Right atrium auricular region (tissue), 2 donors: Measurements from ENCODE around the gene CD47. TPM values are rescaled to one million over a fixed set of nuclear protein-coding genes. Genes with fewer than 3 reads are reported as not detected.

Experiments used
- DNase-seq: peaks from one replicate; pipeline ENCODE4 v3.0.0-alpha.2; 2019; ENCODE audit warnings: low spot score
- H3K27ac ChIP-seq, 2 donors: fragments of 200-600 bp; sonication (generic); 1 replicate in 1 of 2; 2 replicates in 1 of 2; pipeline ENCODE4 v1.5.1; 2016 to 2019
- H3K27me3 ChIP-seq, 2 donors: fragments of 200-600 bp; sonication (generic); one replicate each; pipeline versions ENCODE4 v1.5.1 to v1.6.0; 2017 to 2019
- H3K36me3 ChIP-seq: fragments of 200-600 bp; sonication (generic); one replicate; pipeline ENCODE4 v1.5.1; 2016
- H3K4me1 ChIP-seq, 2 donors: fragments of 200-600 bp; sonication (generic); one replicate each; pipeline versions ENCODE4 v1.5.1 to v1.6.0; 2017 to 2019
- H3K4me3 ChIP-seq, 2 donors: fragments of 200-600 bp; sonication (generic); 1 replicate in 1 of 2; 2 replicates in 1 of 2; pipeline ENCODE4 v1.5.1; 2017 to 2019; ENCODE audit warnings: mild to moderate bottlenecking in 1 of 2, moderate library complexity in 1 of 2
- H3K9me3 ChIP-seq, 2 donors: fragments of 200-600 bp; sonication (generic); one replicate each; pipeline ENCODE4 v1.5.1; 2019
- total RNA-seq, 2 donors: library from RNA; depleted of rRNA; stranded (reverse); fragments of >200 nt; gene quantifications; one replicate each; pipeline ENCODE4 v1.1.0, GENCODE V29; 2016
- TF ChIP-seq, protein P1 (sequence below), 2 donors: fragments of 200-600 bp; sonication (generic); IDR thresholded peaks; one replicate each; pipeline ENCODE4 v1.5.1; 2019; ENCODE audit warnings: antibody characterized with exemption in 2 of 2

The CD47 gene
- total RNA-seq, 2 donors from 2014 or later, result 52.1 to 92.2 TPM

DNA sequence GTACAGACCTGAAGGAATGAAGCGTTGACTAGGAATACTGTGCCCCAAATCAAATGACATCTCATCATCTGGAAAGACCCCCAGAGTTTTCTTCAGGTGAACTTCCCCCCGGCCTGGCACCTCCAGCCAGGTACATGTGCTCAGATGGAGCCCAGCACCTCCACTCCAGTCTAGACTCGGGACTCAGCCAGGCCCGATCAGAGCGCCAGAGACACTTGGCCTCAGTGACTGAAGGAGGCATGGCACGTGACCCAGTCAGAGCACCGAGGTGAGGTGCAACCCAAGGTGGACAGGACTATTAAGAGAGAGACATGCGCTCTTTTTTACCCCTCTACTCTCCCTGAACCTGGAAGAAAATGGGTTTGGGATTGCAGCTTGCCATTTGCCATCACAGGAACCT is 48.5 kb downstream of the CD47 start:
- peaks cover 0 to 6% of the 10 kb centered on the region in 2 donors for H3K4me1 ChIP-seq
- H3K27ac ChIP-seq, result no peak overlapping the region
- DNase-seq, result no peak
- H3K9me3 ChIP-seq, result no peaks in the 10 kb centered on the region
- TF ChIP-seq, protein P1, sequence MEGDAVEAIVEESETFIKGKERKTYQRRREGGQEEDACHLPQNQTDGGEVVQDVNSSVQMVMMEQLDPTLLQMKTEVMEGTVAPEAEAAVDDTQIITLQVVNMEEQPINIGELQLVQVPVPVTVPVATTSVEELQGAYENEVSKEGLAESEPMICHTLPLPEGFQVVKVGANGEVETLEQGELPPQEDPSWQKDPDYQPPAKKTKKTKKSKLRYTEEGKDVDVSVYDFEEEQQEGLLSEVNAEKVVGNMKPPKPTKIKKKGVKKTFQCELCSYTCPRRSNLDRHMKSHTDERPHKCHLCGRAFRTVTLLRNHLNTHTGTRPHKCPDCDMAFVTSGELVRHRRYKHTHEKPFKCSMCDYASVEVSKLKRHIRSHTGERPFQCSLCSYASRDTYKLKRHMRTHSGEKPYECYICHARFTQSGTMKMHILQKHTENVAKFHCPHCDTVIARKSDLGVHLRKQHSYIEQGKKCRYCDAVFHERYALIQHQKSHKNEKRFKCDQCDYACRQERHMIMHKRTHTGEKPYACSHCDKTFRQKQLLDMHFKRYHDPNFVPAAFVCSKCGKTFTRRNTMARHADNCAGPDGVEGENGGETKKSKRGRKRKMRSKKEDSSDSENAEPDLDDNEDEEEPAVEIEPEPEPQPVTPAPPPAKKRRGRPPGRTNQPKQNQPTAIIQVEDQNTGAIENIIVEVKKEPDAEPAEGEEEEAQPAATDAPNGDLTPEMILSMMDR (IDR thresholded peaks at IDR 0.05), result no peak
- H3K4me3 ChIP-seq, result no peak overlapping the region
- no peaks in the 10 kb centered on the region for H3K27me3 ChIP-seq
- peaks cover 19% of the 10 kb centered on the region for H3K36me3 ChIP-seq

DNA sequence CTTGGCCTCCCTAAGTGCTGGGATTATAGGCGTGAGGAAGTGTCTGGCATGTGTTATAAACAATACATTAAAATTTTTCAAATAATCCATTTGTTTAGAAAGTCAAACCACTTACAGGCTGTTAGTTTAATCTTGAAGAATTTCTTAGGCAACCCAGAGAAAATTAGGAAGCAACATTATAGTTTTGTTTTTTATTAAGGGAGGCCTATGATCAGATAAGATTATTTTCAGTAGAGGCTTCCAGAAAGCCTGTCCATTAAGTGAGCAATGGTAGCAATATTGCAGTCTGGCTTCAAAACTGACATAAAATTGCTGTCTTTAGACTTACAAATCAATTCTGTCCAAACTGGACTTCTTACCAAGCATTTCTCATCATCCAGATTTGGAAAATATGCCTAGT is 49.6 kb downstream of the CD47 start:
- peaks cover 0 to 17% of the 10 kb centered on the region in 2 donors for H3K4me1 ChIP-seq
- no peaks in the 10 kb centered on the region for H3K27me3 ChIP-seq
- H3K27ac ChIP-seq, result no peak overlapping the region
- peaks cover 11% of the 10 kb centered on the region for H3K36me3 ChIP-seq
- no peak overlapping the region for H3K4me3 ChIP-seq
- TF ChIP-seq, protein P1 (IDR thresholded peaks at IDR 0.05), result no peak
- H3K9me3 ChIP-seq, result no peaks in the 10 kb centered on the region
- DNase-seq, result no peak

DNA sequence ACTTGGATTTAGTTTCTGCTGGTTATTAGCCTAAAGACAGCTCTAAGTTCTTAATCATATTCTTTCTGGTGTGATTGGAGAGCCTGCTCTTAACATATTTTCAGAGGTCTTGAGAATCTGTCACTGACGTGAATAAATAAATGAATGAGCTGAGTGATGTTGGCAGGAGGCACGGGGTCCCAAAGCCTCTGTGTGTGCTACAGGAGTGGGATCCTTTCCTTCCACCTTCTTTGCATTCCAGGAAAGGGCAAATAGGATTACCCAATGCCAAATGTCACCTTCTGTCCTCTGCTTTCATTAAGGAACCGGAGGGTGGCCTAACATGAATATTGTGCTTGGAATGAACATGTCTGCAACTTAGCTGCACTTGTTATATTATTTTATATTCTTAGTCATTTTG is 53.1 kb downstream of the CD47 start:
- Histone ChIP-seq H3K9me3 (no peaks in the 10 kb centered on the region), H3K27ac (peak overlapping the region in 1 of 2 donors; percentile 66), H3K36me3 (peaks cover 6% of the 10 kb centered on the region), H3K4me1 (peaks cover 0 to 30% of the 10 kb centered on the region in 2 donors), H3K4me3 (no peak overlapping the region), H3K27me3 (no peaks in the 10 kb centered on the region)
- TF ChIP-seq, protein P1 (IDR thresholded peaks at IDR 0.05), result no peak
- no peak for DNase-seq

DNA sequence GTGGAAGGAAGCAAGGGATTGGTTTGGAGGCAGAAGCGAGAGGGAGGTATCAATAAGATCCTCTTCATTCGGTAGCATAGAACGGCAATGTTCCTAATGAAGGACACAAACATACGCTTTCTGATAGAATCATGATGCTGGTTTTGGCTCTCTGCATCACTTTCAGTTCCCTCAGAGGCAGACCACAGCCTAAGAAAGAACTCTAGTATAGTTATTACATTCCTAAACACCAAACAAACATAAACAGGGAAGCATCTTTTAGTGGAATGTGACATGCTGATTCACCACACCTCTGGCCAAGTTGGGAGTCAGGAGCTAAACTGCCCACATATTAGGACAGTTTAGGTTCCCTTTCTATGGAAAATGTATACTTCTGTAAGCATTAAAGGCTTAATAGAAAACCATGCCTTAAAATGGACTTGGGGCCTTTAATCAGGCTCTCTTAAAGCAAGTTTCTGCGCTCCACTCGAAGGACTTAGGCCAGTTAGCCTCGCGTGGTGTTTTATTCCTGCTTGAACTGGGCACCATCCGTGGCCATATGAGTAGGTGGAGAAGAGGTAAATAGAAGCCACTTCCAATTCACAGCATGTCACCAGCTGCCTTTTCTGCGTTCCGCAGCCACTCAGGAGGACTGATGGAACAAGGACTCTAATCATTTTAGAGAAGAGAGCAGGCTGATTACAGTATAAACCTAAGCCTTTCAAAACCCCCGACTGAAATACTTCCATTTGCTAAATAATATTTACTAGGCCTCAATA is 53.7 kb downstream of the CD47 start:
- H3K4me3 ChIP-seq, result no peak overlapping the region
- H3K27me3 ChIP-seq, result no peaks in the 10 kb centered on the region
- TF ChIP-seq, protein P1 (IDR thresholded peaks at IDR 0.05), result no peak
- no peak for DNase-seq
- H3K36me3 ChIP-seq, result no peaks in the 10 kb centered on the region
- H3K9me3 ChIP-seq, result no peaks in the 10 kb centered on the region
- peak overlapping the region; percentile 2 to 66 for H3K27ac ChIP-seq
- peaks cover 0 to 30% of the 10 kb centered on the region in 2 donors for H3K4me1 ChIP-seq

DNA sequence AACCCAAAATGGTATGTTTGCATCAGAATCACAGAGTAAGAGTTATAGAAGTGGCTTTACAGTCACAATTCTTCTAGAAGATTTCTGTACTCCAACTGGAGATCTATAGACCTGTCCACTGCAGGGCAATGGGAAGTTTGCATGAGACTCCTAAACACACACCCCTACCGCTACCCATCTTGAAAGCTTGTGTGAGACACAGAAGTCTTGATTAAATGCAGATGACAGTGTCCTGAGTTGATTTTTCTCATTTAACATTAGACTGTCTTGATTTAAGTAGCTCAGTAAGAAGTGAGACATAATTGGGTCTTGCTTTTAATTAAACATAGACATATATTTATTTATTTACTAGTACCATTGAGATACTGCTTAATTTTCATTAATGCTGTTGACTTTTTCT is 54.4 kb downstream of the CD47 start:
- Histone ChIP-seq H3K4me1 (peaks cover 0 to 30% of the 10 kb centered on the region in 2 donors), H3K4me3 (no peak overlapping the region), H3K27ac (peak overlapping the region; percentile 2 to 66), H3K27me3 (no peaks in the 10 kb centered on the region), H3K9me3 (no peaks in the 10 kb centered on the region), H3K36me3 (no peaks in the 10 kb centered on the region)
- TF ChIP-seq, protein P1 (IDR thresholded peaks at IDR 0.05), result no peak
- DNase-seq, result no peak

DNA sequence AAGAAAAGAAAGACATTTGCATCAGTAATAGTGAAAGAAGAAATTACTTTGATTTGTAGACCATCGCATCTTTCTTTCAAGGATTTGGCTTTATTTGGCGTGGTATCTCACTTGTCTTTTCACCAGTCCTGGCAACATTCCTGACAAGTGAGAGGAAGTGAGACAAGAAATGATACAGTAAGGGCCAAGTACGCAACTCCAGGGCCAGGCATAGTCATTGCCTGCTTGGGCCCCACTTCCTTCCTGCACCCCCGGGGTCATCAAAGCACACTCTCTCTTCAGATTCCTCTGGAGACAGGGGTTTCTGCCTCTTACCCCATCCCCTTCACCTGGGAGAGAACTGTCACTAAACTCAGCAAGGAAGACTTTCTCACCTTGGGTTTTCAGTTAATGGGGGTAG is 55.1 kb downstream of the CD47 start:
- Histone ChIP-seq H3K9me3 (no peaks in the 10 kb centered on the region), H3K4me3 (no peak overlapping the region), H3K27ac (peak overlapping the region in 1 of 2 donors; percentile 66), H3K27me3 (no peaks in the 10 kb centered on the region), H3K36me3 (no peaks in the 10 kb centered on the region), H3K4me1 (peaks cover 0 to 30% of the 10 kb centered on the region in 2 donors)
- no peak for DNase-seq
- TF ChIP-seq, protein P1 (IDR thresholded peaks at IDR 0.05), result no peak
